ENCODE measurements around the gene IPPK.

IPPK gene

GRCh38 chr9:92614123-92614510, 55.8 kb downstream of the IPPK start:
- no peaks in the 10 kb centered on the region for H3F3A ChIP-seq (ENCODE audit: insufficient read depth, low read length)
- peaks cover 12% of the 10 kb centered on the region; the same call in 1 of the 2 replicates for H3K36me3 ChIP-seq (replicated peaks; ENCODE audit: insufficient read depth, low read length)
- H3K4me3 ChIP-seq (ENCODE audit: low read length), result no peak overlapping the region
- no peak overlapping the region for H3K27ac ChIP-seq (ENCODE audit: low read length)
- no peaks in the 10 kb centered on the region for H4K20me1 ChIP-seq (ENCODE audit: insufficient read depth, low read length)
- no peaks in the 10 kb centered on the region for H3K9me2 ChIP-seq (replicated peaks; ENCODE audit: insufficient read depth, low read length)
- DNase-seq, result no peak
- H3K79me2 ChIP-seq (ENCODE audit: low read length), result no peaks in the 10 kb centered on the region
- H3K4me2 ChIP-seq (ENCODE audit: low read depth, low read length), result no peak overlapping the region
- H3K27me3 ChIP-seq (replicated peaks; ENCODE audit: insufficient read depth, low read length), result no peaks in the 10 kb centered on the region
- no peak overlapping the region for H2AFZ ChIP-seq (ENCODE audit: low read length)
- H3K4me1 ChIP-seq (ENCODE audit: low read length), result no peaks in the 10 kb centered on the region
- H3K9ac ChIP-seq (ENCODE audit: low read length), result no peak overlapping the region
- TF ChIP-seq CTCF (IDR thresholded peaks at IDR 0.05; ENCODE audit: low read length) (no peak), EZH2phosphoT487 (IDR thresholded peaks at IDR 0.05; ENCODE audit: low read length) (no peak), EZH2 (optimal IDR thresholded peaks at IDR 0.05; ENCODE audit: low read depth, low read length) (no peak)
- H3K9me3 ChIP-seq (replicated peaks; ENCODE audit: insufficient read depth, low read length), result no peaks in the 10 kb centered on the region

- TF ChIP-seq EZH2 (optimal IDR thresholded peaks at IDR 0.05; ENCODE audit: low read depth, low read length), result no peak
- no peak for TF ChIP-seq CTCF (IDR thresholded peaks at IDR 0.05; ENCODE audit: low read length)
- TF ChIP-seq EZH2phosphoT487 (IDR thresholded peaks at IDR 0.05; ENCODE audit: low read length), result no peak
Measured at GRCh38 chr9:92613268-92614122, 56.4 kb downstream of the IPPK start.

GRCh38 chr9:92612816-92613215, 57.1 kb downstream of the IPPK start:
- H3K4me3 ChIP-seq (ENCODE audit: low read length), result no peak overlapping the region
- H3K79me2 ChIP-seq (ENCODE audit: low read length), result no peaks in the 10 kb centered on the region
- DNase-seq, result no peak
- H3K9ac ChIP-seq (ENCODE audit: low read length), result no peak overlapping the region
- H3K4me2 ChIP-seq (ENCODE audit: low read depth, low read length), result no peak overlapping the region
- H2AFZ ChIP-seq (ENCODE audit: low read length), result no peak overlapping the region
- no peaks in the 10 kb centered on the region for H3K9me2 ChIP-seq (replicated peaks; ENCODE audit: insufficient read depth, low read length)
- no peaks in the 10 kb centered on the region for H4K20me1 ChIP-seq (ENCODE audit: insufficient read depth, low read length)
- no peak overlapping the region for H3K27ac ChIP-seq (ENCODE audit: low read length)
- peaks cover 12% of the 10 kb centered on the region; the same call in 1 of the 2 replicates for H3K36me3 ChIP-seq (replicated peaks; ENCODE audit: insufficient read depth, low read length)
- H3K9me3 ChIP-seq (replicated peaks; ENCODE audit: insufficient read depth, low read length), result no peaks in the 10 kb centered on the region
- H3K27me3 ChIP-seq (replicated peaks; ENCODE audit: insufficient read depth, low read length), result no peaks in the 10 kb centered on the region
- no peaks in the 10 kb centered on the region for H3F3A ChIP-seq (ENCODE audit: insufficient read depth, low read length)
- peaks cover 6% of the 10 kb centered on the region for H3K4me1 ChIP-seq (ENCODE audit: low read length)
- TF ChIP-seq EZH2phosphoT487 (IDR thresholded peaks at IDR 0.05; ENCODE audit: low read length) (no peak), CTCF (IDR thresholded peaks at IDR 0.05; ENCODE audit: low read length) (no peak), EZH2 (optimal IDR thresholded peaks at IDR 0.05; ENCODE audit: low read depth, low read length) (no peak)

More at GRCh38 chr9:92613268-92614122, 56.4 kb downstream of the IPPK start:
- H3F3A ChIP-seq (ENCODE audit: insufficient read depth, low read length), result no peaks in the 10 kb centered on the region
- no peak for DNase-seq
- no peaks in the 10 kb centered on the region for H4K20me1 ChIP-seq (ENCODE audit: insufficient read depth, low read length)
- peaks cover 12% of the 10 kb centered on the region; the same call in 1 of the 2 replicates for H3K36me3 ChIP-seq (replicated peaks; ENCODE audit: insufficient read depth, low read length)
- no peaks in the 10 kb centered on the region for H3K27me3 ChIP-seq (replicated peaks; ENCODE audit: insufficient read depth, low read length)
- H2AFZ ChIP-seq (ENCODE audit: low read length), result no peak overlapping the region
- H3K4me3 ChIP-seq (ENCODE audit: low read length), result no peak overlapping the region
- H3K4me2 ChIP-seq (ENCODE audit: low read depth, low read length), result no peak overlapping the region
- no peaks in the 10 kb centered on the region for H3K9me3 ChIP-seq (replicated peaks; ENCODE audit: insufficient read depth, low read length)
- no peaks in the 10 kb centered on the region for H3K4me1 ChIP-seq (ENCODE audit: low read length)
- no peaks in the 10 kb centered on the region for H3K9me2 ChIP-seq (replicated peaks; ENCODE audit: insufficient read depth, low read length)
- no peaks in the 10 kb centered on the region for H3K79me2 ChIP-seq (ENCODE audit: low read length)
- no peak overlapping the region for H3K27ac ChIP-seq (ENCODE audit: low read length)
- no peak overlapping the region for H3K9ac ChIP-seq (ENCODE audit: low read length)
